NCI-H128 (cell line): ENCODE data around the gene RPTOR.
"Not testable (repeated sequence)": the region's sequence is repeated elsewhere in the genome, so short reads cannot be mapped to it uniquely, and the experiment has no call there.

Experiments used
- DNase-seq: peaks from one replicate; lab custom pipeline; 2025; ENCODE audit not compliant: unreplicated experiment; lab: John Stamatoyannopoulos, UW

RPTOR gene

GRCh38 chr17:80683625-80684104 is 139.0 kb downstream of the RPTOR start:
- no peak for DNase-seq

- DNase-seq: no peak
These were observed 143.2 kb downstream of the RPTOR start for GRCh38 chr17:80687839-80688238.

GRCh38 chr17:80689129-80689619 is 144.5 kb downstream of the RPTOR start:
- DNase-seq: no peak

GRCh38 chr17:80691784-80692183 is 147.1 kb downstream of the RPTOR start:
- no peak for DNase-seq

GRCh38 chr17:80692931-80693467 is 148.4 kb downstream of the RPTOR start:
- DNase-seq: no peak

GRCh38 chr17:80693511-80693910 is 148.9 kb downstream of the RPTOR start:
- DNase-seq: no peak

- no peak for DNase-seq
These were observed 149.7 kb downstream of the RPTOR start for GRCh38 chr17:80694085-80694991.

GRCh38 chr17:80694992-80695912 is 150.6 kb downstream of the RPTOR start:
- no peak for DNase-seq

- no peak for DNase-seq
These were observed 151.3 kb downstream of the RPTOR start for GRCh38 chr17:80695979-80696378.

GRCh38 chr17:80696456-80696855 is 151.8 kb downstream of the RPTOR start:
- no peak for DNase-seq

- no peak for DNase-seq
These were observed 152.3 kb downstream of the RPTOR start for GRCh38 chr17:80696964-80697363.

GRCh38 chr17:80698297-80698696 is 153.7 kb downstream of the RPTOR start:
- no peak for DNase-seq

GRCh38 chr17:80699205-80699604 is 154.6 kb downstream of the RPTOR start:
- not testable (repeated sequence) for DNase-seq

- DNase-seq: no peak
These were observed 157.1 kb downstream of the RPTOR start for GRCh38 chr17:80701730-80702129.

- DNase-seq: no peak
These were observed 157.9 kb downstream of the RPTOR start for GRCh38 chr17:80702315-80703141.

GRCh38 chr17:80703142-80703478 is 158.5 kb downstream of the RPTOR start:
- DNase-seq: no peak

GRCh38 chr17:80704381-80704819 is 159.8 kb downstream of the RPTOR start:
- no peak for DNase-seq

GRCh38 chr17:80704894-80705293 is 160.3 kb downstream of the RPTOR start:
- DNase-seq: no peak

- DNase-seq: no peak
These were observed 161.3 kb downstream of the RPTOR start for GRCh38 chr17:80705988-80706387.

GRCh38 chr17:80706463-80706867 is 161.8 kb downstream of the RPTOR start:
- no peak for DNase-seq
